NCI-H1092 treated with DMSO at 0.1 percent for 48 hours (cell line): ENCODE measurements around the gene PACSIN2.

ENCODE experiments used
- DNase-seq: peaks from one replicate; lab custom pipeline; 2025; lab: John Stamatoyannopoulos, UW

PACSIN2 gene

GRCh38 chr22:42904050-42904449 is 110.9 kb downstream of the PACSIN2 start:
- DNase-seq, result no peak

- no peak for DNase-seq
These were observed 112.0 kb downstream of the PACSIN2 start for GRCh38 chr22:42902875-42903510.

GRCh38 chr22:42901790-42902508 is 113.0 kb downstream of the PACSIN2 start:
- no peak for DNase-seq

GRCh38 chr22:42897960-42898359 is 117.0 kb downstream of the PACSIN2 start:
- no peak for DNase-seq

- DNase-seq, result no peak
These were observed 119.4 kb downstream of the PACSIN2 start for GRCh38 chr22:42895541-42895981.

GRCh38 chr22:42895087-42895486 is 119.9 kb downstream of the PACSIN2 start:
- DNase-seq, result no peak

GRCh38 chr22:42893371-42894150 is 121.4 kb downstream of the PACSIN2 start:
- DNase-seq, result no peak

GRCh38 chr22:42892571-42893316 is 122.2 kb downstream of the PACSIN2 start:
- DNase-seq, result no peak

- no peak for DNase-seq
These were observed 122.8 kb downstream of the PACSIN2 start for GRCh38 chr22:42892156-42892555.

GRCh38 chr22:42891696-42892095 is 123.3 kb downstream of the PACSIN2 start:
- DNase-seq, result no peak

- DNase-seq, result no peak
These were observed 123.9 kb downstream of the PACSIN2 start for GRCh38 chr22:42891008-42891407.

- no peak for DNase-seq
These were observed 125.6 kb downstream of the PACSIN2 start for GRCh38 chr22:42889304-42889703.

GRCh38 chr22:42887523-42888507 is 127.1 kb downstream of the PACSIN2 start:
- DNase-seq, result no peak

GRCh38 chr22:42887120-42887519 is 127.8 kb downstream of the PACSIN2 start:
- no peak for DNase-seq

GRCh38 chr22:42885446-42885845 is 129.5 kb downstream of the PACSIN2 start:
- DNase-seq, result no peak

- no peak for DNase-seq
These were observed 130.2 kb downstream of the PACSIN2 start for GRCh38 chr22:42884616-42885375.

GRCh38 chr22:42883970-42884369 is 131.0 kb downstream of the PACSIN2 start:
- DNase-seq, result no peak

GRCh38 chr22:42883121-42883520 is 131.8 kb downstream of the PACSIN2 start:
- DNase-seq, result no peak

GRCh38 chr22:42881982-42882656 is 132.8 kb downstream of the PACSIN2 start:
- no peak for DNase-seq

- DNase-seq, result no peak
These were observed 133.7 kb downstream of the PACSIN2 start for GRCh38 chr22:42881298-42881697.
